Measurements from ENCODE around the gene NCDN.

Gene NCDN

GRCh38 chr1:35592991-35593769 is 35.6 kb downstream of the NCDN start:
- DNase-seq: no peak

- DNase-seq: no peak
Observed at GRCh38 chr1:35594005-35594760, 36.6 kb downstream of the NCDN start.

- no peak for DNase-seq
Observed at GRCh38 chr1:35595684-35596083, 38.1 kb downstream of the NCDN start.

GRCh38 chr1:35597870-35598269 is 40.3 kb downstream of the NCDN start:
- DNase-seq: no peak

GRCh38 chr1:35598895-35599294 is 41.3 kb downstream of the NCDN start:
- no peak for DNase-seq

- no peak for DNase-seq
Observed at GRCh38 chr1:35599411-35599810, 41.8 kb downstream of the NCDN start.

- no peak for DNase-seq
Observed at GRCh38 chr1:35600593-35600992, 43.0 kb downstream of the NCDN start.

GRCh38 chr1:35603468-35603867 is 45.9 kb downstream of the NCDN start:
- DNase-seq: peak in 1 of 2 donors; percentile 20

- DNase-seq: no peak
Observed at GRCh38 chr1:35603941-35604340, 46.3 kb downstream of the NCDN start.

- DNase-seq: no peak
Observed at GRCh38 chr1:35605071-35605866, 47.7 kb downstream of the NCDN start.

GRCh38 chr1:35605867-35606182 is 48.2 kb downstream of the NCDN start:
- DNase-seq: no peak

- no peak for DNase-seq
Observed at GRCh38 chr1:35611655-35612054, 54.1 kb downstream of the NCDN start.

GRCh38 chr1:35615440-35615839 is 57.8 kb downstream of the NCDN start:
- no peak for DNase-seq

Data from hippocampal formation (tissue), 2 donors.